T-helper 22 cell (primary cell): ENCODE measurements around the gene RAB10.
A peak's percentile ranks its signal among the peaks of the same experiment; 100 is the strongest.
"Not testable (repeated sequence)": the region's sequence is repeated elsewhere in the genome, so short reads cannot be mapped to it uniquely, and the experiment has no call there.

Source experiments
- DNase-seq: peaks from one replicate; pipeline ENCODE4 v3.0.0-alpha.2; 2020; ENCODE audit warnings: low read depth

RAB10 gene

GRCh38 chr2:26033818-26034636 lies at the start of gene RAB10:
Gene RAB10, plus strand, starts transcription at chr2:26034084. Its CDS starts 525 bp downstream, at chr2:26034609.
- peak; percentile 99 for DNase-seq

GRCh38 chr2:25988134-25988533 lies 45.8 kb upstream of the RAB10 start:
- DNase-seq = no peak

GRCh38 chr2:25989154-25989553 lies 44.7 kb upstream of the RAB10 start:
- DNase-seq = no peak

GRCh38 chr2:25991965-25992364 lies 41.9 kb upstream of the RAB10 start:
- no peak for DNase-seq

GRCh38 chr2:25992556-25992955 lies 41.3 kb upstream of the RAB10 start:
- DNase-seq = no peak

- no peak for DNase-seq
Observed at GRCh38 chr2:25993049-25993448, 40.8 kb upstream of the RAB10 start.

- no peak for DNase-seq
Observed at GRCh38 chr2:25994509-25994908, 39.4 kb upstream of the RAB10 start.

- no peak for DNase-seq
Observed at GRCh38 chr2:25996844-25997243, 37.0 kb upstream of the RAB10 start.

- DNase-seq = not testable (repeated sequence)
Observed at GRCh38 chr2:25998816-25999383, 35.0 kb upstream of the RAB10 start.

GRCh38 chr2:25999406-25999805 lies 34.5 kb upstream of the RAB10 start:
- DNase-seq = not testable (repeated sequence)

GRCh38 chr2:26000561-26001082 lies 33.3 kb upstream of the RAB10 start:
- no peak for DNase-seq

- no peak for DNase-seq
Observed at GRCh38 chr2:26001743-26002351, 32.0 kb upstream of the RAB10 start.

- DNase-seq = no peak
Observed at GRCh38 chr2:26002632-26003310, 31.1 kb upstream of the RAB10 start.

GRCh38 chr2:26008095-26008494 lies 25.8 kb upstream of the RAB10 start:
- DNase-seq = no peak

GRCh38 chr2:26008851-26009566 lies 24.9 kb upstream of the RAB10 start:
- DNase-seq = no peak

GRCh38 chr2:26009567-26009963 lies 24.3 kb upstream of the RAB10 start:
- DNase-seq = no peak

- DNase-seq = no peak
Observed at GRCh38 chr2:26010943-26011342, 22.9 kb upstream of the RAB10 start.

- DNase-seq = no peak
Observed at GRCh38 chr2:26011609-26011989, 22.3 kb upstream of the RAB10 start.

GRCh38 chr2:26011990-26012856 lies 21.7 kb upstream of the RAB10 start:
- no peak for DNase-seq

GRCh38 chr2:26013668-26014067 lies 20.2 kb upstream of the RAB10 start:
- no peak for DNase-seq
